RWPE2 (cell line): Measurements from ENCODE around the gene AGK.
A peak's percentile ranks its signal among the peaks of the same experiment; 100 is the strongest.

Experiments used
- ATAC-seq: fragments of 200-7000 bp; cut with Tn5 transposase; 3 replicates; pipeline ENCODE4 v1.9.1; 2021; ENCODE audit warnings: low read depth
- DNase-seq: peaks from one replicate; pipeline ENCODE4 v3.0.0-alpha.2; 2020; ENCODE audit warnings: low spot score
- H3K27ac ChIP-seq: fragments of 450-650 bp; 2 replicates; pipeline ENCODE4 v1.5.1; 2017; ENCODE audit warnings: mild to moderate bottlenecking; ENCODE audit not compliant: poor library complexity, severe bottlenecking
- H3K27me3 ChIP-seq: fragments of 250-450 bp; sonication (Bioruptor Pico); 2 replicates; pipeline ENCODE4 v1.5.1; 2021; ENCODE audit warnings: mild to moderate bottlenecking, moderate library complexity; ENCODE audit not compliant: insufficient read depth, poor library complexity, severe bottlenecking
- H3K36me3 ChIP-seq: fragments of 250-450 bp; sonication (Bioruptor Pico); 2 replicates; pipeline ENCODE4 v1.5.1; 2020; ENCODE audit warnings: low read depth, mild to moderate bottlenecking, moderate library complexity
- H3K4me1 ChIP-seq: fragments of 250-450 bp; sonication (Bioruptor Pico); 2 replicates; pipeline ENCODE4 v1.5.1; 2021; ENCODE audit warnings: mild to moderate bottlenecking, moderate library complexity; ENCODE audit not compliant: insufficient read depth, poor library complexity, severe bottlenecking
- H3K4me3 ChIP-seq: fragments of 250-450 bp; sonication (Bioruptor Pico); 2 replicates; pipeline ENCODE4 v1.5.1; 2021; ENCODE audit warnings: mild to moderate bottlenecking, moderate library complexity; ENCODE audit not compliant: severe bottlenecking
- H3K9me3 ChIP-seq: fragments of 250-450 bp; sonication (Bioruptor Pico); 2 replicates; pipeline ENCODE4 v1.5.1; 2021; ENCODE audit warnings: mild to moderate bottlenecking, moderate library complexity; ENCODE audit not compliant: severe bottlenecking
- CTCF ChIP-seq: fragments of 450-650 bp; IDR thresholded peaks from one replicate; pipeline ENCODE4 v1.5.1; 2017; ENCODE audit warnings: mild to moderate bottlenecking, moderate library complexity; ENCODE audit not compliant: poor library complexity, severe bottlenecking

AGK gene

GRCh38 chr7:141702047-141702567 is 150.9 kb downstream of the AGK start, which contains the start of gene DENND11:
DENND11 (minus strand) TSS chr7:141702166; CDS start chr7:141702153, 13 bp downstream.
- ATAC-seq (peak; percentile 52), DNase-seq (no peak)
- no peaks in the 10 kb centered on the region for H3K9me3 ChIP-seq
- peak within 1 kb of the TSS; percentile 20 for H3K27ac ChIP-seq
- peak within 1 kb of the TSS; percentile 96 for H3K4me3 ChIP-seq
- H3K4me1 ChIP-seq = peaks cover 10% of the 10 kb centered on the region
- no peak for TF ChIP-seq CTCF
- H3K27me3 ChIP-seq = no peaks in the 10 kb centered on the region
- no peaks in the 10 kb centered on the region for H3K36me3 ChIP-seq

GRCh38 chr7:141702892-141703291 is 151.7 kb downstream of the AGK start:
- Histone ChIP-seq H3K9me3 (no peaks in the 10 kb centered on the region), H3K36me3 (no peaks in the 10 kb centered on the region), H3K4me3 (peak overlapping the region; percentile 96), H3K27me3 (no peaks in the 10 kb centered on the region), H3K27ac (no peak overlapping the region), H3K4me1 (peaks cover 3% of the 10 kb centered on the region)
- ATAC-seq = no peak
- no peak for DNase-seq
- no peak for TF ChIP-seq CTCF

- Histone ChIP-seq H3K27me3 (no peaks in the 10 kb centered on the region), H3K9me3 (no peaks in the 10 kb centered on the region), H3K27ac (no peak overlapping the region), H3K4me1 (peaks cover 2% of the 10 kb centered on the region), H3K4me3 (no peak overlapping the region), H3K36me3 (no peaks in the 10 kb centered on the region)
- ATAC-seq = no peak
- no peak for TF ChIP-seq CTCF
- DNase-seq = no peak
These were observed 152.9 kb downstream of the AGK start for GRCh38 chr7:141704112-141704511.

GRCh38 chr7:141704741-141705140 is 153.5 kb downstream of the AGK start:
- H3K9me3 ChIP-seq = no peaks in the 10 kb centered on the region
- ATAC-seq = no peak
- no peaks in the 10 kb centered on the region for H3K27me3 ChIP-seq
- H3K4me3 ChIP-seq = no peak overlapping the region
- DNase-seq = no peak
- no peak for TF ChIP-seq CTCF
- H3K27ac ChIP-seq = no peak overlapping the region
- H3K36me3 ChIP-seq = no peaks in the 10 kb centered on the region
- peaks cover 2% of the 10 kb centered on the region for H3K4me1 ChIP-seq
